Suprapubic skin (tissue), 4 donors: ENCODE data around the gene KCNIP3. TPM values are rescaled to one million over a fixed set of nuclear protein-coding genes. Genes with fewer than 3 reads are reported as not detected.

ENCODE experiments used
- DNase-seq, 2 donors: peaks; one replicate each; pipeline ENCODE4 v3.0.0-alpha.2; 2019; ENCODE audit warnings: low spot score in 2 of 2
- H3K27ac ChIP-seq: fragments of 200-600 bp; sonication (generic); one replicate; pipeline ENCODE4 v1.5.1; 2019
- H3K27me3 ChIP-seq: fragments of 200-600 bp; sonication (generic); one replicate; pipeline ENCODE4 v1.5.1; 2019
- H3K36me3 ChIP-seq: fragments of 200-600 bp; sonication (generic); one replicate; pipeline ENCODE4 v1.5.1; 2019
- H3K4me1 ChIP-seq: fragments of 200-600 bp; sonication (generic); one replicate; pipeline ENCODE4 v1.5.1; 2019
- H3K4me3 ChIP-seq: fragments of 200-600 bp; sonication (generic); one replicate; pipeline ENCODE4 v1.5.1; 2019; ENCODE audit warnings: mild to moderate bottlenecking
- H3K9me3 ChIP-seq: fragments of 200-600 bp; sonication (generic); one replicate; pipeline ENCODE4 v1.5.1; 2019
- EP300 ChIP-seq: sonication (generic); formaldehyde crosslinking; IDR thresholded peaks from one replicate; pipeline ENCODE4 v1.6.1; 2017; ENCODE audit warnings: antibody characterized with exemption
- POLR2A ChIP-seq, 2 donors: fragments of 450-650 bp; IDR thresholded peaks; one replicate each; pipeline ENCODE4 v1.6.1; 2017; ENCODE audit warnings: antibody characterized with exemption in 2 of 2, mild to moderate bottlenecking in 2 of 2, moderate library complexity in 2 of 2
- POLR2AphosphoS5 ChIP-seq, 3 donors: sonication (generic); formaldehyde crosslinking; IDR thresholded peaks; one replicate each; pipeline ENCODE4 v1.6.1; 2017; ENCODE audit warnings: antibody characterized with exemption in 3 of 3
- WGBS: methylation state at CpG from one replicate; pipeline ENCODE4 v1.1.5; 2018; 5-methylcytosine and 5-hydroxymethylcytosine counted together
- total RNA-seq, 4 donors: library from RNA; depleted of rRNA; stranded (reverse); fragments of >200 nt; gene quantifications; one replicate each; pipeline ENCODE4 v1.1.0, GENCODE V29; 2016
- TF ChIP-seq, protein P1 (sequence below), 2 donors: fragments of 200-600 bp in 1 of 2; fragments of 450-650 bp in 1 of 2; sonication (generic) in 1 of 2; IDR thresholded peaks; one replicate each; pipeline ENCODE4 v1.5.1; 2016 to 2019; ENCODE audit warnings: antibody characterized with exemption in 2 of 2, mild to moderate bottlenecking in 1 of 2, moderate library complexity in 1 of 2

The KCNIP3 gene
- total RNA-seq, 4 donors from 2014 or later: 7.1 to 21.6 (median 13.6) TPM

DNA sequence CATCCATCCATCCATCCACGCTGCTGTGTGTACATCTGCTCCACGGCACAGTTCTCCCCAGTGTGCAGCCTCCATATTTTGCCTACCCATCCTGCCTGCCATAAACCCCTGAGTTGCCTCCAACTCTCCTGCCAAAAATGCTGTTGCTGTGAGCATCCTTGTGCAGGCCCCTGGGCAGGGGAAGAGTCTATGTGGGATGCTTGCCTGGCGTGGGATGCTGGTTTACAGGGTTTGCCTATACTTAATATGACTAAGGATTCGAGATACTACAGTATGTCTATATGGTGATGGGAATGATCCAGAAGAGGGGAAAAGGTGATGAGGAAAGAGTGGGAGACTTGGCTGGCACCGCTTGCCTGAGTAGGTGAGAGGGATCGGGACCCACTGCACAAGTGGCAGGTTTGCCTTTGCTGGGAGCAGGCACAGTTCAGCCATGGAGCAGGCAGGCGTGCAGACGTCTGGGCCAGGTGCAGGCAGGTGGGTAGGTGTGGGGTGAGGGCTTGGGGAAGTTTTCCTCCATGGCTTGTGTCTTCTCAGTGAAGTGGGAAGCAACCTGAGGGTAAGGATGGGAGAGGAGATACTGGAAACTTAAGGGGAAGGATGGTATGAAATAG lies 75.2 kb downstream of the KCNIP3 start:
- H3K4me3 ChIP-seq: no peak overlapping the region
- TF ChIP-seq POLR2A (IDR thresholded peaks at IDR 0.05) (no peak), POLR2AphosphoS5 (IDR thresholded peaks at IDR 0.05) (no peak), EP300 (no peak)
- TF ChIP-seq, protein P1, sequence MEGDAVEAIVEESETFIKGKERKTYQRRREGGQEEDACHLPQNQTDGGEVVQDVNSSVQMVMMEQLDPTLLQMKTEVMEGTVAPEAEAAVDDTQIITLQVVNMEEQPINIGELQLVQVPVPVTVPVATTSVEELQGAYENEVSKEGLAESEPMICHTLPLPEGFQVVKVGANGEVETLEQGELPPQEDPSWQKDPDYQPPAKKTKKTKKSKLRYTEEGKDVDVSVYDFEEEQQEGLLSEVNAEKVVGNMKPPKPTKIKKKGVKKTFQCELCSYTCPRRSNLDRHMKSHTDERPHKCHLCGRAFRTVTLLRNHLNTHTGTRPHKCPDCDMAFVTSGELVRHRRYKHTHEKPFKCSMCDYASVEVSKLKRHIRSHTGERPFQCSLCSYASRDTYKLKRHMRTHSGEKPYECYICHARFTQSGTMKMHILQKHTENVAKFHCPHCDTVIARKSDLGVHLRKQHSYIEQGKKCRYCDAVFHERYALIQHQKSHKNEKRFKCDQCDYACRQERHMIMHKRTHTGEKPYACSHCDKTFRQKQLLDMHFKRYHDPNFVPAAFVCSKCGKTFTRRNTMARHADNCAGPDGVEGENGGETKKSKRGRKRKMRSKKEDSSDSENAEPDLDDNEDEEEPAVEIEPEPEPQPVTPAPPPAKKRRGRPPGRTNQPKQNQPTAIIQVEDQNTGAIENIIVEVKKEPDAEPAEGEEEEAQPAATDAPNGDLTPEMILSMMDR (IDR thresholded peaks at IDR 0.05): no peak
- H3K4me1 ChIP-seq: no peaks in the 10 kb centered on the region
- no peaks in the 10 kb centered on the region for H3K9me3 ChIP-seq
- no peaks in the 10 kb centered on the region for H3K27me3 ChIP-seq
- peaks cover 9% of the 10 kb centered on the region for H3K36me3 ChIP-seq
- H3K27ac ChIP-seq: no peak overlapping the region
- peak in 1 of 2 donors; percentile 34 for DNase-seq
- 89% methylated on average over 8 of the region's 8 CpGs for WGBS

DNA sequence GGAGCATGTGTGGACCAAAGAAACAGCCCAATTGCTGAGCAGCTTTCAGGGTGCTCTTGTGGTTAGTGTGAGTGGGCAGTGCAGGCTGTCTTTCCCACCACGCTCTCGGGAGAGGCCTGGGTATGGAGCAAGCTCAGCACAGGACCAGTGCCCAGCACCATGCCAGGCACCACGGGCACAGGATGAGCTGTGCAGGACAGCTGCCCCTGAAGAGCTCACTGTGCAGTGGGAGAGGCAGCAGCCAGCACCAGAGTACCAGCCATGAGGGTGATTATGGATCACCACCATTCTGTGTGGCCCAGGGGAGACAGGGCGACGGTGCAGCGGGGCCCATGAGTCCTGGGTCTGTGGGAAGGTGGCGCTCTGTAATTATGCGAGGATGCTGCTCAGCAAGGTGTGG lies 75.7 kb downstream of the KCNIP3 start:
- Histone ChIP-seq H3K27ac (no peak overlapping the region), H3K36me3 (peaks cover 13% of the 10 kb centered on the region), H3K9me3 (no peaks in the 10 kb centered on the region), H3K4me3 (no peak overlapping the region), H3K27me3 (no peaks in the 10 kb centered on the region), H3K4me1 (no peaks in the 10 kb centered on the region)
- peak in 1 of 2 donors; percentile 54 for DNase-seq
- 95% methylated on average over 8 of the region's 8 CpGs for WGBS
- TF ChIP-seq POLR2A (IDR thresholded peaks at IDR 0.05) (no peak), EP300 (no peak), POLR2AphosphoS5 (IDR thresholded peaks at IDR 0.05) (no peak)
- TF ChIP-seq, protein P1 (IDR thresholded peaks at IDR 0.05): no peak

DNA sequence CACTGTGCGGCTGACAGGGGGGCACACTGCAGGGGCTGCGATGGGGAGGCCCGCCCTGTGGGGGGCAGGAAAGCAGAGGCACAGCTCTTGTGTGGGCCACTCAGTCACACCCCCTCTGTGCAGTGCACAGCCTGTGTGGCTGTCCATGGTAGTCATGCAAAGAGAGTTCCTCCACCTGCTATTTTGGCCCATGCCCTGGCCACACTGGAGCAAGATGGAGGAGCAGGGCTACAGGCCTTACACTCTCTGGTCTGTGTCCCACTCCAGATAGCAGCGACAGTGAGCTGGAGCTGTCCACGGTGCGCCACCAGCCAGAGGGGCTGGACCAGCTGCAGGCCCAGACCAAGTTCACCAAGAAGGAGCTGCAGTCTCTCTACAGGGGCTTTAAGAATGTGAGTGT lies 76.9 kb downstream of the KCNIP3 start:
- DNase-seq: peak in 1 of 2 donors; percentile 54
- Histone ChIP-seq H3K27ac (no peak overlapping the region), H3K36me3 (peaks cover 13% of the 10 kb centered on the region), H3K27me3 (no peaks in the 10 kb centered on the region), H3K4me1 (no peaks in the 10 kb centered on the region), H3K9me3 (no peaks in the 10 kb centered on the region), H3K4me3 (no peak overlapping the region)
- no peak for TF ChIP-seq POLR2A (IDR thresholded peaks at IDR 0.05)
- TF ChIP-seq POLR2AphosphoS5 (IDR thresholded peaks at IDR 0.05): no peak
- TF ChIP-seq, protein P1 (IDR thresholded peaks at IDR 0.05): no peak
- TF ChIP-seq EP300: no peak
- WGBS: 93% methylated on average over 6 of the region's 6 CpGs

DNA sequence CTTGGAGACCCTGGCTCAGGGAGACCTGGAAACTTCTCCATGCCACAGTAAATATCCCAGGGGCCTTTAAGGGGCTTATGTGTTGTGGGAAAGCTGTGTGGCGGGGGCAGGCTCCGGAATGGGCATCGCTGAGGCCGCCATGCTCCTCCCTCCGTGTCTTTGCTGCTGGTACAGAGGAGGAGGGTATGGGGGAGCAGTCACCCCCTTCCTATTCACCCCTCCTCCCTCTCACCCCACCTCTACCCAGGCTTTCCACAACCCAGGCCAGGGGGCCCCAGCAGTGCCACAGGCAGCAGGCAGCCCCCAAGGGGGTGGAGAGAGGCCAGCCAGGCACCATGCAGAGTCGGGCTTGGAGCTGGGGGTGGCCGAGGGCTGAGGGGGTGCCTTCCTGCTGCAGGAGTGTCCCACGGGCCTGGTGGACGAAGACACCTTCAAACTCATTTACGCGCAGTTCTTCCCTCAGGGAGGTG lies 77.3 kb downstream of the KCNIP3 start:
- H3K4me3 ChIP-seq: no peak overlapping the region
- H3K4me1 ChIP-seq: no peaks in the 10 kb centered on the region
- DNase-seq: peak in 1 of 2 donors; percentile 53
- no peak overlapping the region for H3K27ac ChIP-seq
- WGBS: 96% methylated on average over 10 of the region's 11 CpGs
- H3K36me3 ChIP-seq: peaks cover 13% of the 10 kb centered on the region
- no peaks in the 10 kb centered on the region for H3K27me3 ChIP-seq
- H3K9me3 ChIP-seq: no peaks in the 10 kb centered on the region
- TF ChIP-seq POLR2AphosphoS5 (IDR thresholded peaks at IDR 0.05) (no peak), POLR2A (IDR thresholded peaks at IDR 0.05) (no peak), EP300 (no peak)
- TF ChIP-seq, protein P1 (IDR thresholded peaks at IDR 0.05): no peak

DNA sequence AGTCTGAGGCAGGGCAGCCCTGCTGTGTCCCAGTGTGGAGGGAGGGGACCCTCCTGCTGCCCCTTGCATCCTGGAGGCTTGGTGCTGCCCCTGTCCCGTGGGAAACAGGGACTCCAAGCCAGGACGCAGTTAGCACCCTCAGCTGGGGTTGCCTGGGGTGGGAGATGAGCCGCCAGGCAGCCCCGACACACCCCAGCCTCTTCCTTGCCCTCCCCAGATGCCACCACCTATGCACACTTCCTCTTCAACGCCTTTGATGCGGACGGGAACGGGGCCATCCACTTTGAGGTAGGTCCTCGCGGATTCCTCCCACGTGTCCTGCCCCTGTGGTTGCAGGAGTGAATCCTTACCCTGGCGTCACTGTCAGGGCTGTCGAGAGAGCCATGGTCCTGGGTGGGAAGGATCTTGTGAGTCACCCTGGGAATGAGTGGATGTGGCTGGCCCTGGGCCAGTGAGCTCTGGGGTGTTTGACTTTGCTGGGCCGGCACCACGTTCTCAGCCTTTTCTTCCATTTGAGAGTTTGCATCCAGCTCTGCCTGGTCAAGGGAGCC lies 77.8 kb downstream of the KCNIP3 start:
- TF ChIP-seq EP300: no peak
- TF ChIP-seq, protein P1 (IDR thresholded peaks at IDR 0.05): no peak
- TF ChIP-seq POLR2AphosphoS5 (IDR thresholded peaks at IDR 0.05): no peak
- no peak for TF ChIP-seq POLR2A (IDR thresholded peaks at IDR 0.05)
- DNase-seq: peak in 1 of 2 donors; percentile 50
- 91% methylated on average over 14 of the region's 15 CpGs for whole genome bisulfite sequencing
- no peaks in the 10 kb centered on the region for H3K4me1 ChIP-seq
- no peaks in the 10 kb centered on the region for H3K27me3 ChIP-seq
- no peaks in the 10 kb centered on the region for H3K9me3 ChIP-seq
- no peak overlapping the region for H3K4me3 ChIP-seq
- no peak overlapping the region for H3K27ac ChIP-seq
- peaks cover 13% of the 10 kb centered on the region for H3K36me3 ChIP-seq
